ENCODE results near the gene VPS13A. TPM values are rescaled to one million over a fixed set of nuclear protein-coding genes. Genes with fewer than 3 reads are reported as not detected.
"Not testable (repeated sequence)": the region's sequence is repeated elsewhere in the genome, so short reads cannot be mapped to it uniquely, and the experiment has no call there.

VPS13A gene
- total RNA-seq, 1 donor from 2014 or later, result 39.0 TPM

DNA sequence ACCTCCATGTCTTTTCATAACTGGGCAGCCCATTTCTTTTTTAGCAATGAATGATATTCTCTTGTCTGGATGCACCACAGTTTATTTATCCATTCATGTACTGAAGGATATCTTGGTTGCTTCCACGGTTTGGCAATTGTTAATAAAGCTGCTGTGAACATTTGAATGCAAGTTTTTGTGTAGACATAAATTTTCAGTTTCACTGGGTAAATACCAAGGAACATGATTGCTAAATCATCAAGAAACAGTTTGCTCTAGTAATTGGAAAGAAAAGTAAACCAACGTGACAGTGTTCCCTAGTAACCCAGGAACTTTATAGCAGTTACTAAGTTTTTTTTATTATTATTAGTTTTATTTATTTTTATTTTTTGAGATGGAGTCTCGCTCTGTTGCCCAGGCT is 100.4 kb downstream of the VPS13A start:
- ATAC-seq, result no peak
- no peak for DNase-seq
- intact Hi-C loops (cut with micrococcal nuclease), result no loop called here

GRCh38 chr9:77283991-77284390 is 106.7 kb downstream of the VPS13A start:
- ATAC-seq (no peak), DNase-seq (no peak)
- intact Hi-C loops (cut with micrococcal nuclease), result no loop called here

DNA sequence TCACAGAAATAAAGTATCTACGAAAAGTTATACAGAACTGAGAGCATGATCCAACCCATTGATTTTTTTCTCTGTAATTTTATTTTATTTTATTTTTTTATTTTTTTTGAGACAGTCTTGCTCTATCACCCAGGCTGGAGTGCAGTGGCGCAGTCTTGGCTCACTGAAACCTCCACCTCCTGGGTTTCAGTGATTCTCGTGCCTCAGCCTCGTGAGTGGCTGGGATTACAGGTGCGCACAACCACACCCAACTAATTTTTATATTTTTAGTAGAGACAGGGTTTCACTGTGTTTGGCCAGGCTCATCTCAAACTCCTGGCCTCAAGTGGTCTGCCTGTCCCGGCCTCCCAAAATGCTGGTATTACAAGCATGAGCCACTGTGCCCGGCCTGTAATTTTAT is 107.3 kb downstream of the VPS13A start:
- ATAC-seq (no peak), DNase-seq (no peak)
- intact Hi-C loops (cut with micrococcal nuclease), result no loop called here

GRCh38 chr9:77290373-77290772 is 113.0 kb downstream of the VPS13A start:
- intact Hi-C loops (cut with micrococcal nuclease), result no loop called here
- no peak for DNase-seq
- ATAC-seq, result no peak

GRCh38 chr9:77291714-77292113 is 114.4 kb downstream of the VPS13A start:
- DNase-seq (no peak), ATAC-seq (no peak)
- intact Hi-C loops (cut with micrococcal nuclease), result no loop called here

- DNase-seq (no peak), ATAC-seq (no peak)
- intact Hi-C loops (cut with micrococcal nuclease), result no loop called here
Measured at GRCh38 chr9:77293949-77294348, 116.6 kb downstream of the VPS13A start.

GRCh38 chr9:77304543-77304942 is 127.2 kb downstream of the VPS13A start:
- intact Hi-C loops (cut with micrococcal nuclease), result no loop called here

DNA sequence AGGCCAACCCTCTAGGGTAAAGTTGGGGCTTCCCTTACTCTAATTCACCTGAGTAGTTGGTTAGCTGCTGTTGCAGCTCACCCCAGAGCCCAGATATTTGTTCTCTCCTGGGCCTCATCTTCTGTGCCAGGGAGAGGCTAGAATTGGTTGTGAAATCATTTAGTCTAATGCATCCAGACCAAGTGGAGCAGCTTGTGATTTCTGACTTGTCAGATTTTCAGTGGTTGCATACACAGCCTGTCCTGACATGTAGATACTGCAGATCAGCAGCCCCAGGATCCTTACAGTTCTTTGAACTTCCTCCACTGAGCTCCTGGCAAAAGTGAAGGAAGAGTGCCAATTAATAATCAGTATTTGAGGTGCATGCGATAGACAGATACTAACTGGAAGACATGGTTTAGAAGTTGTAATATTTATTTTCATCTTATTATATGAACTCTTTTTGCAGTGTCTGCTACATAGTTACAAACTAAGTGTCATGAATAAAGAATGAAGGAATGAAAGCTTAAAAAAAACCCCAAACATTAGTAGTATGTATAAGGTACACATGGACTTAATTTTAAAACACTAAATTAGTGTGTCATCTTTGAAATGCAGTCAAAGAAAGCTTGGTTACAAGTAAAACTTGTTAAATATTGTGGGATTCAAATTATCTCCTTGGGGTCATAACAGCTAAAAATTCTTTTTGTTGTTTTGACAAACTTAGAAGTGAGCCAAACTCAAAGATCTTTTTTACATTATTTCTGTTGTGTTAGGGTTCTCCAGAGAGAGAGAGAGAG is 128.5 kb downstream of the VPS13A start:
- DNase-seq (no peak), ATAC-seq (no peak)
- intact Hi-C loops (cut with micrococcal nuclease), result no loop called here

More at GRCh38 chr9:77304543-77304942, 127.2 kb downstream of the VPS13A start:
- ATAC-seq (no peak), DNase-seq (no peak)

- ATAC-seq (no peak), DNase-seq (no peak)
- intact Hi-C loops (cut with micrococcal nuclease), result no loop called here
Measured at GRCh38 chr9:77307166-77307565, 129.8 kb downstream of the VPS13A start.

DNA sequence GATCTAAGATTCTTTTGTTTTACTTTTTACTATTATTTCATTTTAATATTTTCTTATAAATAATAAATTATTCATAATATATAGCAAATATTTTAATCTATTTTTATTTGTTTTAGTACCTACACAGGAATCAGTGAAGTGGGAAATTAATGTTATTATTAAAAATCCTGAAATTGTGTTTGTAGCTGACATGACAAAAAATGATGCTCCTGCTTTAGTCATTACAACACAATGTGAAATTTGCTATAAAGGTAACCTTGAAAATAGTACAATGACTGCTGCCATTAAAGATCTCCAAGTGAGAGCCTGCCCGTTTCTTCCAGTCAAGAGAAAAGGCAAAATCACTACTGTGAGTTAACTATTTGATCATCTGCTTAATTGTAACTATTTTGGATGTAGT is 138.7 kb downstream of the VPS13A start:
- no peak for ATAC-seq
- DNase-seq, result no peak
- intact Hi-C loops (cut with micrococcal nuclease), result no loop called here

GRCh38 chr9:77325058-77325457 is 147.7 kb downstream of the VPS13A start:
- no peak for DNase-seq
- intact Hi-C loops (cut with micrococcal nuclease), result no loop called here
- no peak for ATAC-seq

- DNase-seq, result no peak
- intact Hi-C loops (cut with micrococcal nuclease), result no loop called here
- no peak for ATAC-seq
Measured at GRCh38 chr9:77328102-77328501, 150.8 kb downstream of the VPS13A start.

DNA sequence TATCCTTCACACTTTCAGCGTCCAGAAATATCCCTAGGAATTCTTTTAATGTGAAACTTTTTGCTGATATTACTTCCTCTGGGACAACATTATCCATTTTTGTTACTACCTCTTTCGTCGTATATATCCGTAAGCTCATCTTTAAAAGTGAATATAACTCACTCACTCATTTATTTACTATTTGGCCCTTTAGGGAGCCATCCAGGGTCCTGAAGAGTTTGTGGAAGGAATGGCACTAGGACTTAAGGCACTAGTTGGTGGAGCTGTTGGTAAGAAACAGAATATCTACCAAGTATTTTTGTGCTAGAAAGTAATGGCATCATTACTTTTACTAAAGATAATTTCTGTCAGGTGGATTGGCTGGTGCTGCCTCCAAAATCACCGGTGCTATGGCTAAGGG is 192.7 kb downstream of the VPS13A start:
- DNase-seq (no peak), ATAC-seq (no peak)
- intact Hi-C loops (cut with micrococcal nuclease), result no loop called here

DNA sequence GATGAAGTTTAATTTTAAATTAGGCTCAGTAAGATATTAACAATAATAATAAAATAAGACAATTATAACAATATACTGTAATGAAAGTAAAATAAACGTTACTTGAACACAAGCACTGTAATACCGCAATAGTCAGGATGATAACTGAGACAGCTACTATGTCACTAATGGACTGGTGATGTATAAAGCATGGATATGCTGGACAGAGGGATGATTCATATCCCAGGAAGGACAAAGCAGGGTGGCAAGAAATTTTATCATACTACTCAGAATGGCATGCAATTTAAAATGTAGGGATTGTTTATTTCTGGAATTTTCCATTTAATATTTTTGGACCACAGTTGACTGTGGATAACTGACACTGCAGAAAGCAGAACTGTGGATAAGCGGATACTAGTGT is 196.9 kb downstream of the VPS13A start:
- DNase-seq, result no peak
- intact Hi-C loops (cut with micrococcal nuclease), result no loop called here
- no peak for ATAC-seq

GRCh38 chr9:77375956-77376532 is 198.7 kb downstream of the VPS13A start:
- ATAC-seq (no peak), DNase-seq (no peak)
- intact Hi-C loops (cut with micrococcal nuclease), result no loop called here

DNA sequence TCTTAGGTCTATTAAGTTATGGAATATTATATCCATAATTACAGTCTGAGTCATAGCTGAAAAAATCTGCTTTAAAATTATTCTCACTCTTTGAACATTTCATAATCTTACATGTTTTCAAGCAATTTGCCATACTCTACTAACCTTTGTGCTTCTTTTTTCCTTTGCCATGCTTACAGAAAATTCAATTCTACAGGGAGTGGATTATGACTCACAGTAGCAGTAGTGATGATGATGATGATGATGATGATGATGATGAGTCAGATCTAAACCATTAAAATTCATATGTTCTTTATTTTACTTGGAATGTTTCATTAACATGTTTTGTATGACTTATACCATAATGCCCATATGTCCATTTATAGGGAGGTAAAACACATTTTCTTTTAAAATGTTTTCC is 207.1 kb downstream of the VPS13A start:
- no peak for ATAC-seq
- intact Hi-C loops (cut with micrococcal nuclease), result no loop called here
- no peak for DNase-seq

DNA sequence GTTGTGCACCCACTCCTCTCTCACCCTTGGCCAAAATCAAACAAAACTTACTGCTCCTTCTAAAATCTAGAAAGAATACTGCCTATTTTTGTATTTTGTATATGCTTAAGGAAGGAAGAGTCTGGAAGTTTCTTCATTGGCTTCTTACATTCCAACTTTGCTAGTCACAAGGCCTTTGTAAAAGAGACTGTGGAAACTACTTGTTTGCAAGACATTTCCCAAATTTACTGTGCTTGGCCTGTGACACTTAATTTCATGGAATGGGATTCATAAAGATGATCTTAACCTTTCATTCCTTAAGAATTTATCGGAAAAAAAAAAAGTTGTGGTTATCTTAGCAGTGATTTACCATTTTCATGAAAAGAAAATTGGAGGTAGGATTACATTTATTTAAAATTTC is 208.9 kb downstream of the VPS13A start:
- DNase-seq (no peak), ATAC-seq (no peak)
- intact Hi-C loops (cut with micrococcal nuclease), result no loop called here

- ATAC-seq (no peak), DNase-seq (no peak)
- intact Hi-C loops (cut with micrococcal nuclease), result no loop called here
Measured at GRCh38 chr9:77391834-77392233, 214.5 kb downstream of the VPS13A start.

GRCh38 chr9:77392328-77392727 is 215.0 kb downstream of the VPS13A start:
- DNase-seq (no peak), ATAC-seq (no peak)
- intact Hi-C loops (cut with micrococcal nuclease), result no loop called here

- ATAC-seq; DNase-seq; intact Hi-C loops (cut with micrococcal nuclease): not testable (repeated sequence)
Measured at GRCh38 chr9:77398581-77398980, 221.2 kb downstream of the VPS13A start.

DNA sequence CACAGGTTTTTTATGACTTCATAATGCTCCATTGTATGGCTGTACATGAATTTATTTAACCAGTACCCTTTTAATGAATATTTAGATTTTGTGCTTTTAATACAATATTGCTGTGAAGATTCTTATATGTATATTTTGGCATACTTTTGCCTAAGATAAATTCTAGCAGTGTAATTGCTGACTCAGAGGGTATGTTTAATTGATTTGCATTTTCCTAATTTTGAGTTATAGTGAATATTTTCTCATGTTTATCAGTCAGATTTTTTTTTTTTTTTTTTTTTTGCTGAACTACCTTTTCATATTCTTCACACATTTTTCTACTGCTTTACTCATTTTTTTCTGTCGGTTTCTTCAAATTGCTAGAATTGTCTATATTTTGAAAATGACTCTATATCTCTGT is 222.6 kb downstream of the VPS13A start:
- ATAC-seq (no peak), DNase-seq (no peak)
- intact Hi-C loops (cut with micrococcal nuclease), result no loop called here

All from left ventricle myocardium superior (tissue), 1 donor.